Liver (tissue), 9 donors: ENCODE data around the gene FOLR1. TPM values are rescaled to one million over a fixed set of nuclear protein-coding genes. Genes with fewer than 3 reads are reported as not detected.

Source experiments
- DNase-seq: peaks from one replicate; pipeline ENCODE4 v3.0.0-alpha.2; 2017; ENCODE audit warnings: low spot score
- H3K27ac ChIP-seq, 2 donors: one replicate each; pipeline ENCODE4 v1.7.0; 2013; ENCODE audit warnings: inconsistent platforms in 2 of 2, low read length in 2 of 2, control low read depth in 1 of 2, low read depth in 1 of 2, mild to moderate bottlenecking in 1 of 2
- H3K27me3 ChIP-seq, 4 donors: one replicate each; pipeline versions ENCODE4 v1.6.1 to v1.7.0; 2013; ENCODE audit warnings: low read length in 3 of 4, inconsistent platforms in 1 of 4, mild to moderate bottlenecking in 1 of 4, moderate library complexity in 1 of 4; ENCODE audit not compliant: control insufficient read depth in 4 of 4, insufficient read depth in 4 of 4
- H3K36me3 ChIP-seq, 4 donors: one replicate each; pipeline versions ENCODE4 v1.6.1 to v1.7.0; 2013; ENCODE audit warnings: low read length in 3 of 4, mild to moderate bottlenecking in 3 of 4, low read depth in 1 of 4, moderate library complexity in 1 of 4; ENCODE audit not compliant: control insufficient read depth in 4 of 4, insufficient read depth in 3 of 4
- H3K4me1 ChIP-seq, 4 donors: one replicate each; pipeline versions ENCODE4 v1.6.1 to v1.7.0; 2013; ENCODE audit warnings: low read length in 3 of 4, mild to moderate bottlenecking in 3 of 4, moderate library complexity in 1 of 4; ENCODE audit not compliant: control insufficient read depth in 4 of 4, insufficient read depth in 4 of 4
- H3K4me3 ChIP-seq, 3 donors: one replicate each; pipeline versions ENCODE4 v1.6.1 to v1.7.0; 2013; ENCODE audit warnings: low read length in 3 of 3, control low read depth in 1 of 3, low read depth in 1 of 3, mild to moderate bottlenecking in 1 of 3
- H3K9ac ChIP-seq, 2 donors: one replicate each; pipeline ENCODE4 v1.7.0; 2013; ENCODE audit warnings: low read length in 2 of 2, mild to moderate bottlenecking in 2 of 2, moderate library complexity in 2 of 2, control low read depth in 1 of 2, low read depth in 1 of 2
- H3K9me3 ChIP-seq, 4 donors: one replicate each; pipeline versions ENCODE4 v1.6.1 to v1.7.0; 2013; ENCODE audit warnings: low read length in 3 of 4; ENCODE audit not compliant: control insufficient read depth in 4 of 4
- ATF3 ChIP-seq: IDR thresholded peaks from 2 replicates; pipeline ENCODE4 v1.6.1; 2016; ENCODE audit warnings: antibody characterized with exemption
- CTCF ChIP-seq: fragments of 150-350 bp; IDR thresholded peaks from 2 replicates; pipeline ENCODE4 v1.5.1; 2017; ENCODE audit warnings: improper control_type of control experiment, low read depth, low read length; ENCODE audit not compliant: missing input control
- EGR1 ChIP-seq, 2 donors: IDR thresholded peaks; 2 replicates each; pipeline ENCODE4 v1.6.1; 2016 to 2018; ENCODE audit warnings: antibody characterized with exemption in 2 of 2, low read depth in 2 of 2
- FOXA1 ChIP-seq: IDR thresholded peaks from 2 replicates; pipeline ENCODE4 v1.6.1; 2016; ENCODE audit warnings: antibody characterized with exemption
- FOXA2 ChIP-seq: IDR thresholded peaks from 2 replicates; pipeline ENCODE4 v1.6.1; 2016; ENCODE audit warnings: antibody characterized with exemption
- GABPA ChIP-seq, 2 donors: IDR thresholded peaks in 1 of 2; conservative IDR thresholded peaks in 1 of 2; 2 replicates each; pipeline ENCODE4 v1.6.1; 2016; ENCODE audit warnings: antibody characterized with exemption in 2 of 2, mild to moderate bottlenecking in 1 of 2, moderate library complexity in 1 of 2
- HNF4A ChIP-seq, 2 donors: conservative IDR thresholded peaks; 2 replicates each; pipeline ENCODE4 v1.6.1; 2016; ENCODE audit warnings: antibody characterized with exemption in 2 of 2, mild to moderate bottlenecking in 2 of 2
- HNF4G ChIP-seq: IDR thresholded peaks from 2 replicates; pipeline ENCODE4 v1.6.1; 2016; ENCODE audit warnings: antibody characterized with exemption
- JUND ChIP-seq, 2 donors: IDR thresholded peaks; 2 replicates each; pipeline ENCODE4 v1.6.1; 2016; ENCODE audit warnings: antibody characterized with exemption in 2 of 2
- MAX ChIP-seq: IDR thresholded peaks from 2 replicates; pipeline ENCODE4 v1.6.1; 2016; ENCODE audit warnings: antibody characterized with exemption
- NR2F2 ChIP-seq: IDR thresholded peaks from 2 replicates; pipeline ENCODE4 v1.6.1; 2016; ENCODE audit warnings: antibody characterized with exemption
- RAD21 ChIP-seq, 2 donors: IDR thresholded peaks; 2 replicates each; pipeline ENCODE4 v1.6.1; 2016; ENCODE audit warnings: antibody characterized with exemption in 2 of 2, mild to moderate bottlenecking in 2 of 2
- REST ChIP-seq: IDR thresholded peaks from 2 replicates; pipeline ENCODE4 v1.6.1; 2016; ENCODE audit warnings: antibody characterized with exemption, mild to moderate bottlenecking
- RXRA ChIP-seq, 2 donors: IDR thresholded peaks; 2 replicates each; pipeline ENCODE4 v1.6.1; 2017 to 2018; ENCODE audit warnings: antibody characterized with exemption in 2 of 2, mild to moderate bottlenecking in 1 of 2
- SP1 ChIP-seq: IDR thresholded peaks from 2 replicates; pipeline ENCODE4 v1.6.1; 2018; ENCODE audit warnings: antibody characterized with exemption, mild to moderate bottlenecking
- TAF1 ChIP-seq: conservative IDR thresholded peaks from 2 replicates; pipeline ENCODE4 v1.6.1; 2016; ENCODE audit warnings: antibody characterized with exemption, mild to moderate bottlenecking
- YY1 ChIP-seq: IDR thresholded peaks from 2 replicates; pipeline ENCODE4 v1.6.1; 2016; ENCODE audit warnings: antibody characterized with exemption, mild to moderate bottlenecking
- ZBTB33 ChIP-seq: IDR thresholded peaks from 2 replicates; pipeline ENCODE4 v1.6.1; 2016; ENCODE audit warnings: antibody characterized with exemption
- WGBS: extraction: QIAGEN DNeasy Blood & Tissue Kit; methylation state at CpG from one replicate; pipeline ENCODE4 v1.1.7; 2013; 5-methylcytosine and 5-hydroxymethylcytosine counted together
- polyA plus RNA-seq, 2 donors: library from polyadenylated mRNA; stranded (reverse) in 1 of 2; unstranded in 1 of 2; fragments of 200-250 nt in 1 of 2; fragments of >200 nt in 1 of 2; fragmentation: Nextera tagmentation in 1 of 2; extraction: Ambion mirVana in 1 of 2; gene quantifications; one replicate each; pipeline versions ENCODE4 v1.2.1 to v1.2.3, GENCODE V29; 2013 to 2015
- total RNA-seq, 2 donors: library from RNA; depleted of rRNA; stranded (reverse); fragments of >200 nt; gene quantifications; one replicate each; pipeline ENCODE4 v1.2.3, GENCODE V29; 2014
- donor health status: healthy.
- donor health status: healthy.
- donor health status: healthy.
- donor health status: healthy.
- donor health status: healthy.

The FOLR1 gene
- total and polyA plus RNA-seq, 4 donors = 0.06 to 0.21 (median 0.09) TPM; not detected in 1

- Histone ChIP-seq H3K9me3 (no peaks in the 10 kb centered on the region), H3K9ac (no peak overlapping the region), H3K4me3 (no peak overlapping the region), H3K4me1 (no peaks in the 10 kb centered on the region), H3K27me3 (peaks cover 0 to 5% (median 0%) of the 10 kb centered on the region in 4 donors), H3K36me3 (no peaks in the 10 kb centered on the region), H3K27ac (no peak overlapping the region)
- WGBS = 86% methylated on average over 3 of the region's 3 CpGs
- no peak for TF ChIP-seq YY1
- TF ChIP-seq NR2F2 = no peak
- TF ChIP-seq JUND (IDR thresholded peaks at IDR 0.05) = no peak
- no peak for DNase-seq
These were observed 37.1 kb upstream of the FOLR1 start for GRCh38 chr11:72154816-72155215.

- no peaks in the 10 kb centered on the region for H3K9me3 ChIP-seq
- no peak for DNase-seq
- H3K4me1 ChIP-seq = no peaks in the 10 kb centered on the region
- no peak overlapping the region for H3K4me3 ChIP-seq
- H3K27ac ChIP-seq = no peak overlapping the region
- no peaks in the 10 kb centered on the region for H3K36me3 ChIP-seq
- 84% methylated on average over 4 of the region's 4 CpGs for WGBS
- peaks cover 0 to 5% (median 0%) of the 10 kb centered on the region in 4 donors for H3K27me3 ChIP-seq
- TF ChIP-seq HNF4A (conservative IDR thresholded peaks at IDR 0.05) = no peak
- no peak for TF ChIP-seq FOXA2
- TF ChIP-seq CTCF = no peak
- TF ChIP-seq RAD21 (IDR thresholded peaks at IDR 0.05) = no peak
- no peak for TF ChIP-seq EGR1 (IDR thresholded peaks at IDR 0.05; ENCODE audit: low read depth in 2 of 2)
- no peak for TF ChIP-seq REST
- TF ChIP-seq YY1 = no peak
- TF ChIP-seq GABPA (IDR thresholded peaks at IDR 0.05 in 1 of 2, conservative IDR thresholded peaks at IDR 0.05 in 1 of 2) = no peak
- no peak for TF ChIP-seq NR2F2
- no peak for TF ChIP-seq ATF3
- no peak for TF ChIP-seq RXRA (IDR thresholded peaks at IDR 0.05)
- TF ChIP-seq ZBTB33 = no peak
- TF ChIP-seq FOXA1 = no peak
- no peak for TF ChIP-seq MAX
- TF ChIP-seq JUND (IDR thresholded peaks at IDR 0.05) = no peak
- no peak for TF ChIP-seq HNF4G
- no peak for TF ChIP-seq SP1
- TF ChIP-seq TAF1 = no peak
- no peak overlapping the region for H3K9ac ChIP-seq
These were observed 36.2 kb upstream of the FOLR1 start for GRCh38 chr11:72155751-72156150.
